K562 (cell line): ENCODE results near the gene ATP2A2. TPM values are rescaled to one million over a fixed set of nuclear protein-coding genes. Genes with fewer than 3 reads are reported as not detected.

Experiments used
- ATAC-seq: fragments of 200-7000 bp; cut with Tn5 transposase; 3 replicates; pipeline ENCODE4 v1.9.1; 2020; ENCODE audit warnings: moderate library complexity
- BruUV-seq: library from RNA; stranded (reverse); fragments of 400-500 nt; replicated peaks from 2 replicates; lab custom pipeline; 2021; lab: Mats Ljungman, UMichigan
- CTCF ChIA-PET: fragments of 300-600 bp; formaldehyde crosslinking; extraction: SDS; loops from one replicate; lab custom pipeline; 2021; ENCODE audit warnings: low intra/inter-chr PET ratio; lab: Yijun Ruan, JAX
- POLR2A ChIA-PET: fragments of 300-600, 350-650 bp; sonication (Branson Sonifier 250); formaldehyde crosslinking; extraction: SDS; loops from one replicate; lab custom pipeline; 2021; ENCODE audit warnings: antibody characterized with exemption, inconsistent platforms; lab: Yijun Ruan, JAX
- DNase-seq, 4 experiments: peaks; one replicate each; pipeline versions ENCODE4 v3.0.0 to v3.0.0-alpha.2; 2011 to 2018; ENCODE audit warnings: low spot score in 3 of 4, mixed read lengths in 3 of 4; ENCODE audit errors: extremely low read depth in 1 of 4
- FAIRE-seq: peaks from 2 replicates; lab custom pipeline; 2011; peaks lifted over from hg19 to GRCh38; lab: Jason Lieb, UNC
- H2AFZ ChIP-seq: 2 replicates; pipeline ENCODE4 v1.6.0; 2011; ENCODE audit warnings: low read depth, low read length, control low read depth, inconsistent platforms
- H3K27ac ChIP-seq: fragments of 200-600 bp; 3 replicates; pipeline ENCODE4 v1.8.0; 2011; ENCODE audit warnings: low read depth, mild to moderate bottlenecking, control low read depth, inconsistent platforms, low read length, moderate library complexity, mixed read lengths; ENCODE audit errors: extremely low read depth
- H3K27me3 ChIP-seq, 2 experiments: fragments of 300-600 bp in 1 of 2; 2 replicates in 1 of 2; 3 replicates in 1 of 2; pipeline versions ENCODE4 v1.6.0 to v1.8.0; 2011; ENCODE audit warnings: inconsistent platforms in 2 of 2, low read length in 2 of 2, mild to moderate bottlenecking in 1 of 2, mixed read lengths in 1 of 2, moderate library complexity in 1 of 2; ENCODE audit not compliant: control insufficient read depth in 2 of 2, insufficient read depth in 2 of 2
- H3K36me3 ChIP-seq: fragments of 300-600 bp; 3 replicates; pipeline ENCODE4 v1.8.0; 2011; ENCODE audit warnings: mild to moderate bottlenecking, low read length, inconsistent platforms; ENCODE audit not compliant: control insufficient read depth, insufficient read depth
- H3K4me1 ChIP-seq, 2 experiments: fragments of 200-600 bp in 1 of 2; replicated peaks in 1 of 2; 2 replicates in 1 of 2; 3 replicates in 1 of 2; pipeline versions ENCODE4 v1.5.1 to v1.8.0; 2011; ENCODE audit warnings: inconsistent platforms in 2 of 2, low read length in 2 of 2, mild to moderate bottlenecking in 1 of 2, mixed read lengths in 1 of 2, moderate library complexity in 1 of 2; ENCODE audit not compliant: control insufficient read depth in 2 of 2, insufficient read depth in 2 of 2
- H3K4me2 ChIP-seq: 2 replicates; pipeline ENCODE4 v1.6.1; 2011; ENCODE audit warnings: low read length, control low read depth, inconsistent platforms, mixed read lengths; ENCODE audit not compliant: insufficient read depth
- H3K4me3 ChIP-seq: fragments of 200-600 bp; sonication (generic), shearing (Covaris generic); 2 replicates; pipeline ENCODE4 v1.5.1; 2016; ENCODE audit warnings: control low read depth, inconsistent platforms
- H3K79me2 ChIP-seq: fragments of 200-600 bp; 3 replicates; pipeline ENCODE4 v1.8.0; 2011; ENCODE audit warnings: low read length, inconsistent platforms; ENCODE audit not compliant: control insufficient read depth, insufficient read depth
- H3K9ac ChIP-seq, 2 experiments: 2 replicates each; pipeline versions ENCODE4 v1.6.0 to v1.6.1; 2011; ENCODE audit warnings: low read depth in 2 of 2, low read length in 2 of 2, control low read depth in 1 of 2, inconsistent platforms in 1 of 2, mild to moderate bottlenecking in 1 of 2, mixed read lengths in 1 of 2; ENCODE audit not compliant: insufficient read depth in 1 of 2
- H3K9me1 ChIP-seq: one replicate; pipeline ENCODE4 v1.6.0; 2011; ENCODE audit warnings: inconsistent platforms, mild to moderate bottlenecking, low read length, moderate library complexity; ENCODE audit not compliant: control insufficient read depth, insufficient read depth
- H3K9me3 ChIP-seq: replicated peaks from 2 replicates; pipeline ENCODE4 v1.5.1; 2011; ENCODE audit warnings: low read depth, low read length, inconsistent platforms; ENCODE audit not compliant: control insufficient read depth, insufficient read depth
- H4K20me1 ChIP-seq: replicated peaks from 2 replicates; pipeline ENCODE4 v1.6.1; 2011; ENCODE audit warnings: low read length, inconsistent platforms, mixed read lengths; ENCODE audit not compliant: control insufficient read depth, insufficient read depth
- ATF3 ChIP-seq, 2 experiments: fragments of 450-650 bp in 1 of 2; sonication (generic) in 1 of 2; formaldehyde crosslinking in 1 of 2; IDR thresholded peaks in 1 of 2; conservative IDR thresholded peaks in 1 of 2; 2 replicates each; pipeline versions ENCODE4 v1.6.1 to v1.8.1; 2016 to 2023; ENCODE audit warnings: mild to moderate bottlenecking in 2 of 2, moderate library complexity in 2 of 2, inconsistent platforms in 1 of 2, missing genetic modification reagents in 1 of 2
- BHLHE40 ChIP-seq: IDR thresholded peaks from 2 replicates; pipeline ENCODE4 v1.6.1; 2011; ENCODE audit warnings: low read length, improper control_type of control experiment
- E2F6 ChIP-seq, 2 experiments: IDR thresholded peaks; 2 replicates each; pipeline ENCODE4 v1.6.1; 2011; ENCODE audit warnings: borderline replicate concordance in 1 of 2, control low read depth in 1 of 2, low read depth in 1 of 2, low read length in 1 of 2, mild to moderate bottlenecking in 1 of 2, mixed read lengths in 1 of 2, moderate library complexity in 1 of 2; ENCODE audit not compliant: insufficient read depth in 1 of 2, insufficient read length in 1 of 2, poor library complexity in 1 of 2, severe bottlenecking in 1 of 2; ENCODE audit errors: extremely low read depth in 1 of 2
- EP300 ChIP-seq: IDR thresholded peaks from 2 replicates; pipeline ENCODE4 v1.6.1; 2012; ENCODE audit warnings: low read length, improper control_type of control experiment
- FOXJ2 ChIP-seq: fragments of 200-800 bp; sonication (Bioruptor generic); IDR thresholded peaks from 2 replicates; pipeline ENCODE4 v1.6.1; 2016; ENCODE audit warnings: missing genetic modification characterization, missing compliant biosample characterization
- JUND ChIP-seq, 2 experiments: IDR thresholded peaks; 2 replicates in 1 of 2; 3 replicates in 1 of 2; pipeline ENCODE4 v1.6.1; 2011; ENCODE audit warnings: borderline replicate concordance in 2 of 2, low read depth in 2 of 2, low read length in 2 of 2, improper control_type of control experiment in 1 of 2, missing biosample characterization in 1 of 2, missing genetic modification characterization in 1 of 2, missing genetic modification reagents in 1 of 2
- MEF2D ChIP-seq: conservative IDR thresholded peaks from 2 replicates; pipeline ENCODE4 v1.6.1; 2016; ENCODE audit warnings: low read depth, missing genetic modification characterization, missing compliant biosample characterization
- NFIC ChIP-seq: fragments of 450-650 bp; IDR thresholded peaks from 2 replicates; pipeline ENCODE4 v1.6.1; 2017; ENCODE audit warnings: mild to moderate bottlenecking, inconsistent platforms
- NR2F6 ChIP-seq: fragments of 450-650 bp; formaldehyde crosslinking; IDR thresholded peaks from 2 replicates; pipeline ENCODE4 v1.4.0; 2020; ENCODE audit warnings: mild to moderate bottlenecking
- SMARCA4 ChIP-seq: fragments of 450-650 bp; IDR thresholded peaks from 2 replicates; pipeline ENCODE4 v1.6.1; 2016
- TEAD1 ChIP-seq, 2 experiments: fragments of 450-650 bp in 1 of 2; sonication (generic) in 1 of 2; formaldehyde crosslinking; IDR thresholded peaks; 2 replicates each; pipeline versions ENCODE4 v1.4.0 to v1.8.0; 2020 to 2022; ENCODE audit warnings: mild to moderate bottlenecking in 2 of 2, missing genetic modification reagents in 1 of 2
- TFAP4 ChIP-seq: sonication (generic); formaldehyde crosslinking; IDR thresholded peaks from 2 replicates; pipeline ENCODE4 v1.8.0; 2022; ENCODE audit warnings: missing genetic modification reagents, mild to moderate bottlenecking, moderate library complexity, borderline replicate concordance
- ZNF584 ChIP-seq: fragments of 200-800 bp; sonication (Bioruptor generic); IDR thresholded peaks from 2 replicates; pipeline ENCODE4 v1.6.1; 2016; ENCODE audit warnings: low read depth, mild to moderate bottlenecking, missing genetic modification characterization, missing compliant biosample characterization
- ZNF766 ChIP-seq: fragments of 200-800 bp; sonication (Bioruptor generic); conservative IDR thresholded peaks from 2 replicates; pipeline ENCODE4 v1.6.1; 2016; ENCODE audit warnings: missing genetic modification characterization, missing compliant biosample characterization
- WGBS: fragments of 100-300 bp; shearing (Covaris generic); methylation state at CpG from one replicate; pipeline ENCODE4 v1.1.6; 2016; ENCODE audit warnings: low coverage, mixed read lengths; ENCODE audit not compliant: insufficient coverage; ENCODE audit errors: missing lambda C conversion rate; 5-methylcytosine and 5-hydroxymethylcytosine counted together
- in situ Hi-C: fragments of 300-500 bp; cut with MboI; formaldehyde crosslinking; loops from 4 replicates; pipeline ENCODE4 v1.15.0; 2018; ENCODE audit warnings: inconsistent platforms, mixed read lengths
- intact Hi-C: fragments of 100-400 bp; cut with micrococcal nuclease; formaldehyde crosslinking; loops from 2 replicates; pipeline ENCODE4 v1.14.2; 2022
- polyA plus RNA-seq, 8 experiments: library from polyadenylated mRNA; depleted of rRNA in 4 of 8; stranded (reverse) in 5 of 8; unstranded in 3 of 8; fragments of >200 nt; fragmentation: Nextera tagmentation in 2 of 8; fragmentation: Illumina TruSeq in 1 of 8; extraction: Ambion mirVana in 2 of 8; extraction: Trizol in 1 of 8; gene quantifications; 2 replicates each; pipeline versions ENCODE4 v1.2.1 to v1.2.3, GENCODE V29; 2011 to 2014; ENCODE audit warnings: inconsistent platforms in 1 of 8, missing spikeins in 1 of 8
- total RNA-seq, 7 experiments: library from RNA; depleted of rRNA in 6 of 7; stranded (reverse); fragments of >200 nt in 6 of 7; fragmentation: Illumina TruSeq in 2 of 7; extraction: Trizol in 2 of 7; gene quantifications; 2 replicates each; pipeline versions ENCODE4 v1.2.1 to v1.2.3, GENCODE V29; 2011 to 2021; ENCODE audit warnings: low replicate concordance in 1 of 7

The ATP2A2 gene
- total and polyA plus RNA-seq, 9 of the 15 experiments (the other 6 are each of a cell fraction or from before 2014, with no cell fraction given), result 5.2 to 205 (median 51.6) TPM

- TF ChIP-seq JUND (IDR thresholded peaks at IDR 0.05; ENCODE audit: borderline replicate concordance, low read depth, low read length) (no peak), JUND (tag; IDR thresholded peaks at IDR 0.05; ENCODE audit: borderline replicate concordance, low read depth, low read length) (no peak), TEAD1 (CRISPR knock-in tag; IDR thresholded peaks at IDR 0.05) (no peak), E2F6 (IDR thresholded peaks at IDR 0.05; ENCODE audit: borderline replicate concordance in 1 of 2, extremely low read depth in 1 of 2, insufficient read depth in 1 of 2, insufficient read length in 1 of 2, low read depth in 1 of 2, low read length in 1 of 2, poor library complexity in 1 of 2, severe bottlenecking in 1 of 2) (peak; percentile 14 to 70)
Measured at GRCh38 chr12:110266381-110266960, 14.6 kb upstream of the ATP2A2 start (continued).

- Histone ChIP-seq H3K27me3 (no peaks in the 10 kb centered on the region), H3K27ac (peak overlapping the region; percentile 13; the same call in 1 of the 3 replicates), H3K9ac (peak overlapping the region; percentile 26 to 59; a peak in 2 of 4 replicates), H3K79me2 (no peaks in the 10 kb centered on the region), H2AFZ (peak overlapping the region; percentile 65), H3K4me2 (peak overlapping the region; percentile 9; the same call in 1 of the 2 replicates), H4K20me1 (no peaks in the 10 kb centered on the region), H3K4me3 (no peak overlapping the region), H3K9me3 (no peaks in the 10 kb centered on the region), H3K4me1 (peaks cover 28 to 59% of the 10 kb centered on the region in 2 experiments), H3K9me1 (no peaks in the 10 kb centered on the region), H3K36me3 (no peaks in the 10 kb centered on the region)
- BruUV-seq, result no TSS peak
- ChIA-PET CTCF (no interaction called here), POLR2A (interaction anchor here (0.6 to 5.7 kb wide), 6 partner anchors 12 to 139 kb away, joined by 3 to 48 read pairs (median 4); partner anchors contain the start of gene ATP2A2)
- FAIRE-seq (peak; percentile 49), DNase-seq (peak in 2 of 4 experiments; percentile 27 to 45), ATAC-seq (0 out of 3 replicates have a peak, but pooled peaks have one; percentile 12)
- intact Hi-C loops, result no loop called here
- 7% methylated on average over 9 of the region's 9 CpGs for WGBS
- in situ Hi-C loops, result no loop called here
- TF ChIP-seq ZNF766 (CRISPR knock-in tag), result peak; percentile 40; the same call in 1 of the 2 replicates
- TF ChIP-seq BHLHE40, result peak; percentile 11; the same call in 1 of the 2 replicates
- 0 out of 2 replicates have a peak, but pooled peaks have one; percentile 35 for TF ChIP-seq ZNF584
- TF ChIP-seq ATF3 (IDR thresholded peaks at IDR 0.05), result peak; percentile 62
- TF ChIP-seq ATF3 (CRISPR knock-in tag; conservative IDR thresholded peaks at IDR 0.05), result no peak
- TF ChIP-seq NFIC, result peak; percentile 74
- no peak for TF ChIP-seq NR2F6 (CRISPR knock-in tag)
- peak; percentile 11; the same call in 1 of the 2 replicates for TF ChIP-seq EP300
- peak; percentile 41; the same call in 1 of the 2 replicates for TF ChIP-seq SMARCA4
- TF ChIP-seq FOXJ2 (tag), result peak; percentile 93
- TF ChIP-seq MEF2D (tag), result 0 out of 2 replicates have a peak, but pooled peaks have one; percentile 20
- TF ChIP-seq TFAP4 (CRISPR knock-in tag), result peak; percentile 50; the same call in 1 of the 2 replicates
Measured at GRCh38 chr12:110266980-110267620, 13.9 kb upstream of the ATP2A2 start.
